Measurements from ENCODE around the gene MINDY4.

GRCh38 chr7:30916767-30917166, 145.6 kb downstream of the MINDY4 start:
- TF ChIP-seq CTCF (conservative IDR thresholded peaks at IDR 0.05; ENCODE audit: low read depth, low read length) (no peak), EZH2phosphoT487 (IDR thresholded peaks at IDR 0.05; ENCODE audit: borderline replicate concordance, low read length) (no peak), EZH2 (IDR thresholded peaks at IDR 0.05; ENCODE audit: low read length, unreplicated experiment) (no peak)

Data from PC-3 (cell line).